ENCODE results near the gene FANCL.

DNA sequence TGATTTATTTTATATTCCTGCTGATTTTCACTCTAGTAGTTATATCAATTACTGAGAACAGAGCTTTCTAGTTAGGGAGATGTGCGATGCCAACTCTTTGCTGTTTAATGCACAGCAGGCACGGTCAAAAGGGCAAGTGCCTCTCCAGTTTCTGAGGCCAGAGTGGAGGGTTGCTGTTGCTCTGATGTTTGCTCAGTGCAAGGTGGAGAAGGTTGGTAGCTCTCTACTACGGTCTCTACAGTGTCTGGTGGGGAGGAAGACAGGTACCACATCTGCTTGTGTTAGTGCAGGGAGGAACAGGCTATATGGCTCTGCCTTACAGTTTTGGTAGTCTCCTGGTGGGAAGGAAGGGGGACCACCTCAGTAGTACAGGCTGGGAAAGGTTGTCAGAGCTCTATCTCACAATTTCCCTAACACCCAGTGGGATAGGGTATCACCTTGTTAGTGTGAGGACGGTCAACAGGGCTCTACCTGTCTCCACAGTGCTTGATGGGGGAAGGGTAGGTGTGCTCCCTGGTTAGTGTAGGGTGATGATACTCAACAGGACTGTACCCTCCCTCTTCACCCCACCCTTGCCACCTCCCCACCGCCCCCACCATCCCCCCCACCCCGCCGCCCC, 85.9 kb downstream of the FANCL start:
- TF ChIP-seq, protein P1, sequence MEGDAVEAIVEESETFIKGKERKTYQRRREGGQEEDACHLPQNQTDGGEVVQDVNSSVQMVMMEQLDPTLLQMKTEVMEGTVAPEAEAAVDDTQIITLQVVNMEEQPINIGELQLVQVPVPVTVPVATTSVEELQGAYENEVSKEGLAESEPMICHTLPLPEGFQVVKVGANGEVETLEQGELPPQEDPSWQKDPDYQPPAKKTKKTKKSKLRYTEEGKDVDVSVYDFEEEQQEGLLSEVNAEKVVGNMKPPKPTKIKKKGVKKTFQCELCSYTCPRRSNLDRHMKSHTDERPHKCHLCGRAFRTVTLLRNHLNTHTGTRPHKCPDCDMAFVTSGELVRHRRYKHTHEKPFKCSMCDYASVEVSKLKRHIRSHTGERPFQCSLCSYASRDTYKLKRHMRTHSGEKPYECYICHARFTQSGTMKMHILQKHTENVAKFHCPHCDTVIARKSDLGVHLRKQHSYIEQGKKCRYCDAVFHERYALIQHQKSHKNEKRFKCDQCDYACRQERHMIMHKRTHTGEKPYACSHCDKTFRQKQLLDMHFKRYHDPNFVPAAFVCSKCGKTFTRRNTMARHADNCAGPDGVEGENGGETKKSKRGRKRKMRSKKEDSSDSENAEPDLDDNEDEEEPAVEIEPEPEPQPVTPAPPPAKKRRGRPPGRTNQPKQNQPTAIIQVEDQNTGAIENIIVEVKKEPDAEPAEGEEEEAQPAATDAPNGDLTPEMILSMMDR (conservative IDR thresholded peaks at IDR 0.05): no peak
- no peak for TF ChIP-seq ZFX (IDR thresholded peaks at IDR 0.05)

Measured in C4-2B (cell line).